ENCODE results near the gene GTF3A.

Gene GTF3A

DNA sequence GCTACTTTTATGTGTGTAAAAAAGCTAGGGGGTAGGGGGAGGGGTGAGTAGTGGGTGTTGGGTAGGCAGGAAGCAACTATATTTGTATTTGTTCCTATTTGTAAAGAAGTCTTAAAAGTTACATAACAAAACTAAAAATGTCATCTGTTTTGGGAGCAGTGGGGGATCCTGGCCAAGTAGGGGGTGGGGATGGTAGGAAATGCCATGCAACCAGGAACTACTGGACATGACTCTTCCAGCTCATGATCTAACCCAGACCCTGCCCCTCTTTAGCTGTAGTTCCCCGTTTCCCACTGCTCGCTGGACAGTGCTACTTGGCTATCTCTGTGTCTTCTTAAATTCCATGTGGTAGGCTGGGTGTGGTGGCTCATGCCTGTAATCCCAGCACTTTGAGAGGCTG lies 3.2 kb downstream of the GTF3A start:
- no peak for DNase-seq (ENCODE audit: low read depth)
- TF ChIP-seq, protein P1, sequence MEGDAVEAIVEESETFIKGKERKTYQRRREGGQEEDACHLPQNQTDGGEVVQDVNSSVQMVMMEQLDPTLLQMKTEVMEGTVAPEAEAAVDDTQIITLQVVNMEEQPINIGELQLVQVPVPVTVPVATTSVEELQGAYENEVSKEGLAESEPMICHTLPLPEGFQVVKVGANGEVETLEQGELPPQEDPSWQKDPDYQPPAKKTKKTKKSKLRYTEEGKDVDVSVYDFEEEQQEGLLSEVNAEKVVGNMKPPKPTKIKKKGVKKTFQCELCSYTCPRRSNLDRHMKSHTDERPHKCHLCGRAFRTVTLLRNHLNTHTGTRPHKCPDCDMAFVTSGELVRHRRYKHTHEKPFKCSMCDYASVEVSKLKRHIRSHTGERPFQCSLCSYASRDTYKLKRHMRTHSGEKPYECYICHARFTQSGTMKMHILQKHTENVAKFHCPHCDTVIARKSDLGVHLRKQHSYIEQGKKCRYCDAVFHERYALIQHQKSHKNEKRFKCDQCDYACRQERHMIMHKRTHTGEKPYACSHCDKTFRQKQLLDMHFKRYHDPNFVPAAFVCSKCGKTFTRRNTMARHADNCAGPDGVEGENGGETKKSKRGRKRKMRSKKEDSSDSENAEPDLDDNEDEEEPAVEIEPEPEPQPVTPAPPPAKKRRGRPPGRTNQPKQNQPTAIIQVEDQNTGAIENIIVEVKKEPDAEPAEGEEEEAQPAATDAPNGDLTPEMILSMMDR (conservative IDR thresholded peaks at IDR 0.05; ENCODE audit: control insufficient read depth, insufficient read depth, low read depth, low read length): no peak
- no peak overlapping the region for H3K4me3 ChIP-seq (ENCODE audit: control insufficient read depth, low read depth, low read length)

DNA sequence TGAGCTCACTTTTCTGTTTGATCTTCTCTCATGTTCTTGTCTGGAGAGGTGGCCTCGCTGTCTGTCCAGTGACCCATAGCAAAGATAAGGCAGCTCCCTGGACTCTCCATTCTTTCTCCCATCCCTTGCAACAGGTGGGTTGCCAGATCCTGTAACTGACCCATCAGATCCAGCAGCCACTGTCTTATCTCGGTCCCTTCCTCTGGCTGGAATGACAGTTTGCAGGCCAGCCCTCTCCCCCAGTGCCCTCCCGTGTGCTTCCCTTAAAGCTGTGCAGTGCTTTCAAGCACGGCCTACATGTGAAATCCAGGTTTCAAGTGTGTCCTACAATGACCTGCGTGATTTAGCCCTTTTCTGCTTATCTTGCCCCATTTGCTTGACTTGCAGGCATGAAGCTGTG lies 3.7 kb downstream of the GTF3A start:
- H3K4me3 ChIP-seq (ENCODE audit: control insufficient read depth, low read depth, low read length): no peak overlapping the region
- TF ChIP-seq, protein P1 (conservative IDR thresholded peaks at IDR 0.05; ENCODE audit: control insufficient read depth, insufficient read depth, low read depth, low read length): no peak
- DNase-seq (ENCODE audit: low read depth): no peak

DNA sequence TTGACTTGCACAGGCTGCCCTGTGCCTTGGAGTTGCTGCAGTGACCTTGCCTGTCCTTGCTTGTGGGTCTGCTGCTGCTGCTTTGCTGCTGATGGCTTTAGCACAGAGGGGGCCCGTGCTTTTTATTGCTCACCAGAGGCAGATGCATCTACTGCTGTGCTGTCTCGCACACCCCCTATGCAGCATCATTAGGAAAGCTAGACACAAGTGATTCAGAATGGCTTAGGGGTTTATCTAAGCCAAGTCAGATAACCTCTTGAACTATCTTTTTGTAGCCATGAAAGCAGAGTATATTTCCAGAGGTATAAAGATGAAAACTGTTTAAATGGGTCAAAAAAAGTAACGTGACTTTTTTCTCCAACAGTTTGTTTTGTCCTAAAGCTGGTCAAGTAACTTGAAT lies 7.8 kb downstream of the GTF3A start:
- no peak for DNase-seq (ENCODE audit: low read depth)
- H3K4me3 ChIP-seq (ENCODE audit: control insufficient read depth, low read depth, low read length): no peak overlapping the region
- TF ChIP-seq, protein P1 (conservative IDR thresholded peaks at IDR 0.05; ENCODE audit: control insufficient read depth, insufficient read depth, low read depth, low read length): no peak

DNA sequence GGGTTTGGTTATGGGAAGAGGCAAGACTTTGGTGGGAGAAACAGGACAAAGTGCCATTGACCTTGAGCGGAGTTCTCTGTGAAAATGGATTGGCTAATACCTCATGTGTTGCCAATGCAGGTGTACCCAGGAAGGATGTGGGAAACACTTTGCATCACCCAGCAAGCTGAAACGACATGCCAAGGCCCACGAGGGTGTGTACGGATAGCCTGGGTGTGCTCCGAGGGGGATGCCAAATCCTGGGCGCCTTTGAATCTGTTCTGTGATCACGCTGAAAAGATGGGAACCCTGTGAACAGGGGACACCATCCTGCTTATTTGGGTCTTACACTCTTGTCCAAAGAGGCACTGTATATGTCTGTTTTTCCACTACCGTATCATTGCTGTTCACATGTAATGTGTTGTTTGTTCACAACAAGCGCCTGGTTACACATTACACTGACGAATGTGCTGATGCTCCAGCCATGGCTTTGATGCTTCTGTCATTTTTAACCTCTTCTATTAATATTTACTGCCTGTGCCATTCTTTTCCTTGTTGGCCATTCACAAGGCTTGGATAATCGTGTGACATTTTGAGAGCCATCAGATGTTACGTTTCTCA lies 8.3 kb downstream of the GTF3A start:
- TF ChIP-seq, protein P1 (conservative IDR thresholded peaks at IDR 0.05; ENCODE audit: control insufficient read depth, insufficient read depth, low read depth, low read length): no peak
- no peak for DNase-seq (ENCODE audit: low read depth)
- H3K4me3 ChIP-seq (ENCODE audit: control insufficient read depth, low read depth, low read length): no peak overlapping the region

DNA sequence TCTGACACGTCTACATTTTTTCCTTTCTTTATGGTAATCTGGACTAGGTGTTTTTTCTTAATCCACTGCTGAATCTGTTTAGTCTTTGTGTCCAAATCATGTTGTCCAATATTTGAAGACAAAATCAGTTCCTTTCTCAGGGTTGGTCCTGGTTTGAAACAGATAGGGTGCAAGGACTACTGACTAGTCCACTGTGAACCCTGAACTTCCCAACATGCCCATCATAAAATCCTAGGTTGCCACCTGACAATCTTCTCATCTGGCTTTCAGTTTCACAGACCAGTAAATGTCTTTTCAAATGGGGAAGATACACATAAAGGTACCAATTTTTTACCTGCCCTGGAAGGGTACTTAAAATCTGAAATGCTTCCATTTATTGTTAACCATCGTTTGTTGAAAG lies 12.7 kb downstream of the GTF3A start:
- H3K4me3 ChIP-seq (ENCODE audit: control insufficient read depth, low read depth, low read length): no peak overlapping the region
- TF ChIP-seq, protein P1 (conservative IDR thresholded peaks at IDR 0.05; ENCODE audit: control insufficient read depth, insufficient read depth, low read depth, low read length): no peak
- no peak for DNase-seq (ENCODE audit: low read depth)

DNA sequence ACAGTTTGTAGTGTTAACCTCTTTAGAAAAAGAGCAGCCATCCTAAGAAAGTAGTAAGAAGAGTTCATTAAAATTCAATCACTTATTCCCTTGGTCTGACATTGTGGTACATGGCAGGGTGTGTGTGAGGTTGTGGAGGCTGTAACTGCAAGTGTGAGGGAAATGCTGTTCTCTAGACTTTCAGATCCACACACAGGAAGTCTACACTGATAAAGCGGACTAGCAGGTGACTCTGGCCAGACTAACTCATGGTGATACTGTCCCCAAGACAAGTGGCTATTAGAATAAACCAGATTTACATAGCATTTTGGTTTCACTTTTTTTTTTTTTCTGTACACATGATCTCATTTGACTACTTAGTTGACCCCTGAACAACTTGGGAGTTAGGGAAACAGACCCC lies 16.0 kb downstream of the GTF3A start:
- TF ChIP-seq, protein P1 (conservative IDR thresholded peaks at IDR 0.05; ENCODE audit: control insufficient read depth, insufficient read depth, low read depth, low read length): no peak

More for the DNA sequence above, 16.0 kb downstream of the GTF3A start:
- no peak for DNase-seq (ENCODE audit: low read depth)
- H3K4me3 ChIP-seq (ENCODE audit: control insufficient read depth, low read depth, low read length): no peak overlapping the region

Data from fibroblast of mammary gland (primary cell).